ENCODE measurements around the gene CMBL. TPM values are rescaled to one million over a fixed set of nuclear protein-coding genes. Genes with fewer than 3 reads are reported as not detected.

Gene CMBL
- total RNA-seq, 1 donor from 2014 or later, result 50.4 TPM

GRCh38 chr5:10337107-10337506, 29.4 kb upstream of the CMBL start:
- Histone ChIP-seq H3K9me3 (replicated peaks) (no peaks in the 10 kb centered on the region), H3K4me1 (peaks cover 33% of the 10 kb centered on the region), H3K4me3 (no peak overlapping the region), H3K27ac (replicated peaks) (no peak overlapping the region), H3K27me3 (ENCODE audit: low read depth) (peaks cover 10% of the 10 kb centered on the region), H3K36me3 (no peaks in the 10 kb centered on the region)
- intact Hi-C loops (cut with micrococcal nuclease), result no loop called here
- TF ChIP-seq, protein P1, sequence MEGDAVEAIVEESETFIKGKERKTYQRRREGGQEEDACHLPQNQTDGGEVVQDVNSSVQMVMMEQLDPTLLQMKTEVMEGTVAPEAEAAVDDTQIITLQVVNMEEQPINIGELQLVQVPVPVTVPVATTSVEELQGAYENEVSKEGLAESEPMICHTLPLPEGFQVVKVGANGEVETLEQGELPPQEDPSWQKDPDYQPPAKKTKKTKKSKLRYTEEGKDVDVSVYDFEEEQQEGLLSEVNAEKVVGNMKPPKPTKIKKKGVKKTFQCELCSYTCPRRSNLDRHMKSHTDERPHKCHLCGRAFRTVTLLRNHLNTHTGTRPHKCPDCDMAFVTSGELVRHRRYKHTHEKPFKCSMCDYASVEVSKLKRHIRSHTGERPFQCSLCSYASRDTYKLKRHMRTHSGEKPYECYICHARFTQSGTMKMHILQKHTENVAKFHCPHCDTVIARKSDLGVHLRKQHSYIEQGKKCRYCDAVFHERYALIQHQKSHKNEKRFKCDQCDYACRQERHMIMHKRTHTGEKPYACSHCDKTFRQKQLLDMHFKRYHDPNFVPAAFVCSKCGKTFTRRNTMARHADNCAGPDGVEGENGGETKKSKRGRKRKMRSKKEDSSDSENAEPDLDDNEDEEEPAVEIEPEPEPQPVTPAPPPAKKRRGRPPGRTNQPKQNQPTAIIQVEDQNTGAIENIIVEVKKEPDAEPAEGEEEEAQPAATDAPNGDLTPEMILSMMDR (IDR thresholded peaks at IDR 0.05; ENCODE audit: borderline replicate concordance), result no peak
- DNase-seq, result no peak

- DNase-seq, result no peak
- no peak overlapping the region for H3K4me3 ChIP-seq
- peak overlapping the region; percentile 71 for H3K27ac ChIP-seq (replicated peaks)
- H3K36me3 ChIP-seq, result no peaks in the 10 kb centered on the region
- TF ChIP-seq, protein P1 (IDR thresholded peaks at IDR 0.05; ENCODE audit: borderline replicate concordance), result no peak
- intact Hi-C loops (cut with micrococcal nuclease), result no loop called here
- H3K4me1 ChIP-seq, result peaks cover 46% of the 10 kb centered on the region
- peaks cover 10% of the 10 kb centered on the region for H3K27me3 ChIP-seq (ENCODE audit: low read depth)
- H3K9me3 ChIP-seq (replicated peaks), result no peaks in the 10 kb centered on the region
Observed at GRCh38 chr5:10335711-10336470, 28.2 kb upstream of the CMBL start.

GRCh38 chr5:10334831-10335230, 27.1 kb upstream of the CMBL start:
- peaks cover 10% of the 10 kb centered on the region for H3K27me3 ChIP-seq (ENCODE audit: low read depth)
- no peak overlapping the region for H3K27ac ChIP-seq (replicated peaks)
- H3K4me1 ChIP-seq, result peaks cover 56% of the 10 kb centered on the region
- no peaks in the 10 kb centered on the region for H3K9me3 ChIP-seq (replicated peaks)
- H3K4me3 ChIP-seq, result no peak overlapping the region
- intact Hi-C loops (cut with micrococcal nuclease), result no loop called here
- TF ChIP-seq, protein P1 (IDR thresholded peaks at IDR 0.05; ENCODE audit: borderline replicate concordance), result no peak
- no peak for DNase-seq
- no peaks in the 10 kb centered on the region for H3K36me3 ChIP-seq

GRCh38 chr5:10333154-10334006, 25.7 kb upstream of the CMBL start:
- H3K27me3 ChIP-seq (ENCODE audit: low read depth), result peaks cover 10% of the 10 kb centered on the region
- peaks cover 67% of the 10 kb centered on the region for H3K4me1 ChIP-seq
- DNase-seq, result peak; percentile 52
- TF ChIP-seq, protein P1 (IDR thresholded peaks at IDR 0.05; ENCODE audit: borderline replicate concordance), result peak; percentile 38
- no peaks in the 10 kb centered on the region for H3K9me3 ChIP-seq (replicated peaks)
- peak overlapping the region; percentile 74 for H3K4me3 ChIP-seq
- no peaks in the 10 kb centered on the region for H3K36me3 ChIP-seq
- peak overlapping the region; percentile 82 for H3K27ac ChIP-seq (replicated peaks)
- intact Hi-C loops (cut with micrococcal nuclease), result no loop called here

- intact Hi-C loops (cut with micrococcal nuclease), result no loop called here
- Histone ChIP-seq H3K9me3 (replicated peaks) (no peaks in the 10 kb centered on the region), H3K4me1 (peaks cover 67% of the 10 kb centered on the region), H3K27ac (replicated peaks) (peak overlapping the region; percentile 82), H3K27me3 (ENCODE audit: low read depth) (peaks cover 10% of the 10 kb centered on the region), H3K36me3 (no peaks in the 10 kb centered on the region), H3K4me3 (no peak overlapping the region)
- TF ChIP-seq, protein P1 (IDR thresholded peaks at IDR 0.05; ENCODE audit: borderline replicate concordance), result no peak
- DNase-seq, result no peak
Observed at GRCh38 chr5:10332301-10332700, 24.6 kb upstream of the CMBL start.

All from left ventricle myocardium inferior (tissue), 1 donor.